Thyroid gland (tissue), 4 donors: Measurements from ENCODE around the gene CIT. TPM values are rescaled to one million over a fixed set of nuclear protein-coding genes. Genes with fewer than 3 reads are reported as not detected.

Experiments
- DNase-seq, 2 donors: peaks; one replicate each; pipeline ENCODE4 v3.0.0-alpha.2; 2019
- H3K27ac ChIP-seq, 3 donors: fragments of 200-600 bp; sonication (generic); 1 replicate in 2 of 3; 2 replicates in 1 of 3; pipeline ENCODE4 v1.5.1; 2016 to 2019; ENCODE audit warnings: mild to moderate bottlenecking in 1 of 3, moderate library complexity in 1 of 3
- H3K27me3 ChIP-seq: fragments of 200-600 bp; sonication (generic); one replicate; pipeline ENCODE4 v1.5.1; 2019
- H3K36me3 ChIP-seq, 2 donors: fragments of 200-600 bp; sonication (generic); one replicate each; pipeline ENCODE4 v1.5.1; 2016 to 2019
- H3K4me1 ChIP-seq, 2 donors: fragments of 200-600 bp; sonication (generic); one replicate each; pipeline ENCODE4 v1.5.1; 2017 to 2019
- H3K4me3 ChIP-seq, 3 donors: fragments of 200-600 bp; sonication (generic); replicated peaks in 1 of 3; 1 replicate in 2 of 3; 2 replicates in 1 of 3; pipeline ENCODE4 v1.5.1; 2016; ENCODE audit warnings: mild to moderate bottlenecking in 1 of 3
- H3K9me3 ChIP-seq: fragments of 200-600 bp; sonication (generic); one replicate; pipeline ENCODE4 v1.5.1; 2017
- CTCF ChIP-seq, 6 experiments: fragments of 200-600 bp in 3 of 6; fragments of 450-650 bp in 3 of 6; sonication (generic) in 3 of 6; IDR thresholded peaks; one replicate each; pipeline ENCODE4 v1.5.1; 2016 to 2019; ENCODE audit warnings: antibody characterized with exemption in 6 of 6, mild to moderate bottlenecking in 2 of 6, inconsistent platforms in 1 of 6, moderate library complexity in 1 of 6
- POLR2A ChIP-seq, 2 donors: fragments of 450-650 bp; IDR thresholded peaks; one replicate each; pipeline ENCODE4 v1.6.1; 2017; ENCODE audit warnings: antibody characterized with exemption in 2 of 2, mild to moderate bottlenecking in 2 of 2, moderate library complexity in 1 of 2
- WGBS, 2 donors: methylation state at CpG; one replicate each; pipeline ENCODE4 v1.1.5; 2017; 5-methylcytosine and 5-hydroxymethylcytosine counted together
- intact Hi-C: fragments of 100-400 bp; cut with DNase I; formaldehyde crosslinking; loops from one replicate; pipeline ENCODE4 v1.15.1; 2023
- total RNA-seq, 4 donors: library from RNA; depleted of rRNA; stranded (reverse); fragments of >200 nt; gene quantifications; one replicate each; pipeline ENCODE4 v1.2.3, GENCODE V29; 2016

Gene CIT
- total RNA-seq, 4 donors from 2014 or later, result 1.8 to 9.1 (median 6.4) TPM

GRCh38 chr12:119870457-119870856, 6.7 kb downstream of the CIT start:
- Histone ChIP-seq H3K9me3 (no peaks in the 10 kb centered on the region), H3K27me3 (no peaks in the 10 kb centered on the region), H3K27ac (no peak overlapping the region), H3K4me1 (no peaks in the 10 kb centered on the region), H3K36me3 (no peaks in the 10 kb centered on the region), H3K4me3 (no peak overlapping the region)
- TF ChIP-seq CTCF (IDR thresholded peaks at IDR 0.05), result no peak
- no peak for TF ChIP-seq POLR2A (IDR thresholded peaks at IDR 0.05)
- intact Hi-C loops, result no loop called here
- WGBS, 2 donors, result 79 to 95% methylated on average over 5 of the region's 5 CpGs
- DNase-seq, result no peak

- Histone ChIP-seq H3K27me3 (no peaks in the 10 kb centered on the region), H3K27ac (no peak overlapping the region), H3K36me3 (no peaks in the 10 kb centered on the region), H3K9me3 (no peaks in the 10 kb centered on the region), H3K4me1 (no peaks in the 10 kb centered on the region), H3K4me3 (no peak overlapping the region)
- TF ChIP-seq CTCF (IDR thresholded peaks at IDR 0.05), result no peak
- no peak for TF ChIP-seq POLR2A (IDR thresholded peaks at IDR 0.05)
- intact Hi-C loops, result no loop called here
- DNase-seq, result no peak
- WGBS, 2 donors, result 70 to 84% methylated on average over 5 of the region's 5 CpGs
Measured at GRCh38 chr12:119869720-119870119, 7.4 kb downstream of the CIT start.

- Histone ChIP-seq H3K9me3 (no peaks in the 10 kb centered on the region), H3K4me1 (no peaks in the 10 kb centered on the region), H3K27me3 (no peaks in the 10 kb centered on the region), H3K4me3 (no peak overlapping the region), H3K36me3 (no peaks in the 10 kb centered on the region), H3K27ac (no peak overlapping the region)
- intact Hi-C loops, result no loop called here
- TF ChIP-seq POLR2A (IDR thresholded peaks at IDR 0.05) (no peak), CTCF (IDR thresholded peaks at IDR 0.05) (no peak)
- no peak for DNase-seq
- WGBS, 2 donors, result 87 to 94% methylated on average over 5 of the region's 5 CpGs
Measured at GRCh38 chr12:119868992-119869391, 8.1 kb downstream of the CIT start.

GRCh38 chr12:119864591-119864990, 12.5 kb downstream of the CIT start:
- H3K9me3 ChIP-seq, result no peaks in the 10 kb centered on the region
- TF ChIP-seq CTCF (IDR thresholded peaks at IDR 0.05), result no peak
- TF ChIP-seq POLR2A (IDR thresholded peaks at IDR 0.05), result no peak
- H3K27me3 ChIP-seq, result no peaks in the 10 kb centered on the region
- no peak overlapping the region for H3K4me3 ChIP-seq
- H3K36me3 ChIP-seq, result no peaks in the 10 kb centered on the region
- intact Hi-C loops, result no loop called here
- H3K4me1 ChIP-seq, result no peaks in the 10 kb centered on the region
- no peak overlapping the region for H3K27ac ChIP-seq
- no peak for DNase-seq
- WGBS, 2 donors, result 90 to 97% methylated on average over 2 of the region's 2 CpGs

GRCh38 chr12:119859241-119859640, 17.9 kb downstream of the CIT start:
- H3K4me3 ChIP-seq, result no peak overlapping the region
- no peaks in the 10 kb centered on the region for H3K9me3 ChIP-seq
- WGBS, 2 donors, result 98% methylated on average over 6 of the region's 6 CpGs
- no peaks in the 10 kb centered on the region for H3K36me3 ChIP-seq
- intact Hi-C loops, result no loop called here
- TF ChIP-seq CTCF (IDR thresholded peaks at IDR 0.05) (no peak), POLR2A (IDR thresholded peaks at IDR 0.05) (no peak)
- no peaks in the 10 kb centered on the region for H3K4me1 ChIP-seq
- DNase-seq, result no peak
- H3K27me3 ChIP-seq, result no peaks in the 10 kb centered on the region
- H3K27ac ChIP-seq, result no peak overlapping the region
